Esophagus squamous epithelium (tissue), 5 donors: ENCODE data around the gene PRKN. TPM values are rescaled to one million over a fixed set of nuclear protein-coding genes. Genes with fewer than 3 reads are reported as not detected.

ENCODE experiments used
- DNase-seq: peaks from one replicate; lab custom pipeline; 2025; lab: John Stamatoyannopoulos, UW
- H3K27ac ChIP-seq, 4 donors: fragments of 200-600 bp; sonication (generic); one replicate each; pipeline ENCODE4 v1.5.1; 2016 to 2019; ENCODE audit warnings: mild to moderate bottlenecking in 1 of 4
- H3K27me3 ChIP-seq, 4 donors: fragments of 200-600 bp; sonication (generic); 1 replicate in 3 of 4; 2 replicates in 1 of 4; pipeline versions ENCODE4 v1.5.1 to v1.6.0; 2017 to 2021; ENCODE audit warnings: antibody characterized with exemption in 1 of 4
- H3K36me3 ChIP-seq, 3 donors: fragments of 200-600 bp; sonication (generic); one replicate each; pipeline ENCODE4 v1.5.1; 2016 to 2019
- H3K4me1 ChIP-seq, 3 donors: fragments of 200-600 bp; sonication (generic); one replicate each; pipeline ENCODE4 v1.5.1; 2017 to 2019
- H3K4me3 ChIP-seq, 4 donors: fragments of 200-600 bp; sonication (generic); 1 replicate in 3 of 4; 2 replicates in 1 of 4; pipeline ENCODE4 v1.5.1; 2016 to 2019; ENCODE audit warnings: mild to moderate bottlenecking in 2 of 4, moderate library complexity in 1 of 4
- H3K9me3 ChIP-seq, 3 donors: fragments of 200-600 bp; sonication (generic); one replicate each; pipeline ENCODE4 v1.5.1; 2016 to 2019
- POLR2A ChIP-seq, 4 donors: fragments of 450-650 bp; IDR thresholded peaks; one replicate each; pipeline ENCODE4 v1.6.1; 2017; ENCODE audit warnings: antibody characterized with exemption in 4 of 4, mild to moderate bottlenecking in 4 of 4, moderate library complexity in 3 of 4
- WGBS, 2 donors: methylation state at CpG; one replicate each; pipeline ENCODE4 v1.1.5; 2018; 5-methylcytosine and 5-hydroxymethylcytosine counted together
- intact Hi-C: fragments of 100-400 bp; cut with DNase I; formaldehyde crosslinking; loops from one replicate; pipeline ENCODE4 v1.15.0; 2022
- total RNA-seq, 4 donors: library from RNA; depleted of rRNA; stranded (reverse); fragments of >200 nt; gene quantifications; one replicate each; pipeline ENCODE4 v1.1.0, GENCODE V29; 2016
- TF ChIP-seq, protein P1 (sequence below), 6 experiments: fragments of 450-650 bp in 4 of 6; fragments of 200-600 bp in 2 of 6; sonication (generic) in 2 of 6; IDR thresholded peaks; one replicate each; pipeline ENCODE4 v1.5.1; 2016 to 2019; ENCODE audit warnings: antibody characterized with exemption in 6 of 6, mild to moderate bottlenecking in 4 of 6, moderate library complexity in 4 of 6
- donor health status: DM: yes; HTN: yes; CAD: no.

Gene PRKN
- total RNA-seq, 4 donors from 2014 or later, result 0.70 to 5.5 (median 2.2) TPM

DNA sequence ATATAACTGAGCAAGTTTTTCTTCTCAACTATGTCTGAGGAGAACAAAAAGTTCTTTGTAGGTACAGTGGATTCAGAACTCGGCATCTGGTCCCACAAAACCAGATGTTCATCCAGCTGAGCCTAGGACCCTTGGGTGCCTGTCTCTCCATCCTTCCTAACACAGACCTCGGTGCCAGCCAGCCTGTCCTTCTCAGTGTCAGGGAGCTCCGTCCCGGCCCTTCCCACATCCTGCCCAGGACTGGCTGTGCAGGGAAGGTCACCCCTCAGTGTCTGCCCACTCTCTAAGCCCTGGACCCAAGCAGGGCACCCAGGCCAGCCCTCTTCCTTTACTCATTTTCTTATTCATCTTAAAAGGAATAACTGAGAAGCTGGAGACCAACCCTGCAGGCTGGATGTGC is 1421.7 kb downstream of the PRKN start:
- Histone ChIP-seq H3K4me1 (peaks cover 0 to 11% (median 5%) of the 10 kb centered on the region in 3 donors), H3K9me3 (no peaks in the 10 kb centered on the region), H3K27ac (no peak overlapping the region), H3K36me3 (no peaks in the 10 kb centered on the region), H3K4me3 (no peak overlapping the region), H3K27me3 (no peaks in the 10 kb centered on the region)
- intact Hi-C loops, result no loop called here
- WGBS, 2 donors, result 72 to 86% methylated on average over 3 of the region's 4 CpGs
- DNase-seq, result no peak
- no peak for TF ChIP-seq POLR2A (IDR thresholded peaks at IDR 0.05)
- TF ChIP-seq, protein P1, sequence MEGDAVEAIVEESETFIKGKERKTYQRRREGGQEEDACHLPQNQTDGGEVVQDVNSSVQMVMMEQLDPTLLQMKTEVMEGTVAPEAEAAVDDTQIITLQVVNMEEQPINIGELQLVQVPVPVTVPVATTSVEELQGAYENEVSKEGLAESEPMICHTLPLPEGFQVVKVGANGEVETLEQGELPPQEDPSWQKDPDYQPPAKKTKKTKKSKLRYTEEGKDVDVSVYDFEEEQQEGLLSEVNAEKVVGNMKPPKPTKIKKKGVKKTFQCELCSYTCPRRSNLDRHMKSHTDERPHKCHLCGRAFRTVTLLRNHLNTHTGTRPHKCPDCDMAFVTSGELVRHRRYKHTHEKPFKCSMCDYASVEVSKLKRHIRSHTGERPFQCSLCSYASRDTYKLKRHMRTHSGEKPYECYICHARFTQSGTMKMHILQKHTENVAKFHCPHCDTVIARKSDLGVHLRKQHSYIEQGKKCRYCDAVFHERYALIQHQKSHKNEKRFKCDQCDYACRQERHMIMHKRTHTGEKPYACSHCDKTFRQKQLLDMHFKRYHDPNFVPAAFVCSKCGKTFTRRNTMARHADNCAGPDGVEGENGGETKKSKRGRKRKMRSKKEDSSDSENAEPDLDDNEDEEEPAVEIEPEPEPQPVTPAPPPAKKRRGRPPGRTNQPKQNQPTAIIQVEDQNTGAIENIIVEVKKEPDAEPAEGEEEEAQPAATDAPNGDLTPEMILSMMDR (IDR thresholded peaks at IDR 0.05), result no peak

DNA sequence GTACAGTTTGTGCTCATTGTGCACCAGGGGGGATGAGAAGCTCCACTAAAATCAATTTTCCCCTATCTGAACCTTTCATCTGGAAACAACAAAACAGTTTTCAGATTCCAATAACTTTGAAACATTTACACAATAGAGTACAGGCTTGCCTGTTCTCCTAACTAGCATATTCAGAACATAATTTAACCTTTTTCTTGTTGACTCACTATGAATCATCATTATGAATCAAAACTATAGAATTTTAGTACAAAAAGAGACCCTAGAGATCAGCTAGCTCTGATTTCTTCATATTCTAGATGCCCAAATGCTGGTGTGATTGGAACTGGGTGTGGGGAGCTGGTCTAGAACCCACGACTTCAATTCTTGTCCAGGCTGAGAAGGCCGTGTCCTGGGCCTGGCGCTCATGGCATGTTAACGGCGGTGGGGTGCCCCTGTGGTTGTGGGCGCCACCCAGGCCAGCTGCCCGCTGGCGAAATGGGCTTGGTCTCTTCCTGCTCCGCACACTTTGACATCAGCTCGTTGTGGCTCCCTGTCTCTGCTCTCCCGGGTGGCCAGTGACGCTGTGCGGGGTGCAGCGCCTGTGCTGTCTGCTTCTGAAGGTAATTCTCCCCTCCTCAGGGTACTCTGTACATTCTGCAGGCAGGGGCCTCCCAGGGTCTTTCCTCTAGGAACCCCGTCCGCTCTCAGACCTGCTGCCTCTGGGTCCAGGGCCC is 1423.8 kb downstream of the PRKN start:
- Histone ChIP-seq H3K27ac (no peak overlapping the region), H3K27me3 (no peaks in the 10 kb centered on the region), H3K36me3 (no peaks in the 10 kb centered on the region), H3K4me1 (peaks cover 0 to 6% (median 5%) of the 10 kb centered on the region in 3 donors), H3K9me3 (no peaks in the 10 kb centered on the region), H3K4me3 (no peak overlapping the region)
- WGBS, 2 donors, result 85 to 90% methylated on average over 7 of the region's 16 CpGs
- no peak for DNase-seq
- no peak for TF ChIP-seq POLR2A (IDR thresholded peaks at IDR 0.05)
- TF ChIP-seq, protein P1 (IDR thresholded peaks at IDR 0.05), result no peak
- intact Hi-C loops, result no loop called here

DNA sequence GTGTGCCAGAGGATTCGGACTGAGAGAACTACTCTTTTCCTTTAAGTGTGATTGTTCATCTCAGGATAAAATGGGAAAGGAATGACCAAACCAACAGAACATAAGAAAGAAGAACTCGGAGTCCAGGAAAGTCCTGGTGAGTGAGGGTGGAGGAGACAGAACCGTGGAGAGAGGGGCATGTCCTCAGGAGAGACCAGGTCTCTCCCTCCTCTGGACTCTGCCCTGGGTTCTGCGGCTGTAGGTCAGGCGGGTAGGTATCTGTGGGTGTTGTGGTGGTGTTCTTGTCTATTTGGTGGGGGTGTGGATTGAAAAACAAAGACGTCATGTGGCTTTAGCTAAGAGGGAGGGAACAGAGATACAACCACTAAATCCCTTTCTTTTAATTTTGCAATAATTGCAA is 1424.6 kb downstream of the PRKN start:
- Histone ChIP-seq H3K27ac (no peak overlapping the region), H3K27me3 (no peaks in the 10 kb centered on the region), H3K36me3 (no peaks in the 10 kb centered on the region), H3K9me3 (no peaks in the 10 kb centered on the region), H3K4me1 (peaks cover 0 to 6% (median 5%) of the 10 kb centered on the region in 3 donors), H3K4me3 (no peak overlapping the region)
- 78 to 84% methylated on average over 6 of the region's 6 CpGs for WGBS, 2 donors
- TF ChIP-seq, protein P1 (IDR thresholded peaks at IDR 0.05), result no peak
- no peak for TF ChIP-seq POLR2A (IDR thresholded peaks at IDR 0.05)
- intact Hi-C loops, result no loop called here
- no peak for DNase-seq

DNA sequence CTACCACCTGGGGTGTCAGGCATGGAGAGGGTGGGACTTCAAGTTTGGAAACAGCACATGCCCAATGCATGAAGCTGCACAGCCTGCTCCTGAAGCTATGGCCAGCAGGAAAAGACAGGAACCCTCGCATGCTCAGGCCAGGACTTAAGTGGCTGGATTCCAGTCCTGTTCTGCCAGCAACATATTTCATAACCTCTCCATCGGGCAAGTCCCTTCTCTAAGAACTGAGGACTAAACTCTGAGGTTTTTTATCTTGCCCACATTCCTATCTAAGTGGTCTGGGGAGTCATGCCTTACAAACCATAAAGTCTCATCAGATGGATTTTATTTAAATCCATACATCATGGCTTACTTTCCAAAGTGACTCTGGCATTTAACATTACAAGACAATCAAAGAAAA is 1426.2 kb downstream of the PRKN start:
- Histone ChIP-seq H3K27me3 (no peaks in the 10 kb centered on the region), H3K9me3 (no peaks in the 10 kb centered on the region), H3K4me3 (no peak overlapping the region), H3K27ac (no peak overlapping the region), H3K4me1 (peaks cover 0 to 6% (median 5%) of the 10 kb centered on the region in 3 donors), H3K36me3 (no peaks in the 10 kb centered on the region)
- 14% methylated on average over 2 of the region's 2 CpGs for WGBS, 2 donors
- intact Hi-C loops, result no loop called here
- TF ChIP-seq, protein P1 (IDR thresholded peaks at IDR 0.05), result no peak
- no peak for DNase-seq

DNA sequence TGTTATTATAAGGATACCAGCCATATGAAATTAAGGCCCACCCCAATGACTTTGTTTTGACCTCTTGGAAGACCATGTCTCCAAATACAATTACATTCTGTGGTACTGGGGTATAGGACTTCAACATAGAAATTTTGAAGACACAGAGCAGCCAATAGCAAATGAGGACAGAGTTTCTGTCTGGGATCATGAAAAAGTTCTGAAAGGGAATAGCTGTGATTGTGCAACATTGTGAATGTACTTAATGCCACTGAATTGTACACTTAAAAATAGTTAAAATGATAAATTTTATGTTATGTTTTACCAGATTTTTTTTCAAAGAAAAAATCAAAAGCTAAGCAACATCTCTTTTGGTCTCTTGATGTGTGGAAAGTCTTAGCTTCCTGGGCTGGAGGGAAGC is 1426.7 kb downstream of the PRKN start:
- no peak for DNase-seq
- TF ChIP-seq, protein P1 (IDR thresholded peaks at IDR 0.05), result no peak
- TF ChIP-seq POLR2A (IDR thresholded peaks at IDR 0.05), result no peak
- Histone ChIP-seq H3K4me3 (no peak overlapping the region), H3K27ac (no peak overlapping the region), H3K27me3 (no peaks in the 10 kb centered on the region), H3K4me1 (peaks cover 0 to 6% (median 5%) of the 10 kb centered on the region in 3 donors), H3K36me3 (no peaks in the 10 kb centered on the region), H3K9me3 (no peaks in the 10 kb centered on the region)
- intact Hi-C loops, result no loop called here
